Measurements from ENCODE around the gene HOXC9. TPM values are rescaled to one million over a fixed set of nuclear protein-coding genes. Genes with fewer than 3 reads are reported as not detected.

HOXC9 gene
- total RNA-seq, 1 donor from 2014 or later: not detected

GRCh38 chr12:53955036-53955775 is 44.8 kb upstream of the HOXC9 start:
- DNase-seq (no peak), ATAC-seq (ENCODE audit: low read depth) (no peak)
- POLR2A ChIA-PET: no interaction called here
- CTCF ChIA-PET: no interaction called here
- no peak for TF ChIP-seq CTCF (IDR thresholded peaks at IDR 0.05)
- intact Hi-C loops (cut with micrococcal nuclease): no loop called here
- H3K36me3 Mint-ChIP-seq (ENCODE audit: low read depth): no peaks in the 10 kb centered on the region
- no peak overlapping the region for H3K4me3 Mint-ChIP-seq
- H3K27me3 Mint-ChIP-seq: peaks cover 77% of the 10 kb centered on the region
- peaks cover 13% of the 10 kb centered on the region for H3K4me1 Mint-ChIP-seq
- H3K27ac Mint-ChIP-seq: no peak overlapping the region
- H3K9me3 Mint-ChIP-seq: peaks cover 4% of the 10 kb centered on the region

GRCh38 chr12:53955776-53956250 is 44.1 kb upstream of the HOXC9 start:
- POLR2A ChIA-PET: no interaction called here
- H3K27ac Mint-ChIP-seq: no peak overlapping the region
- H3K4me1 Mint-ChIP-seq: peaks cover 13% of the 10 kb centered on the region
- DNase-seq (no peak), ATAC-seq (ENCODE audit: low read depth) (no peak)
- H3K36me3 Mint-ChIP-seq (ENCODE audit: low read depth): no peaks in the 10 kb centered on the region
- intact Hi-C loops (cut with micrococcal nuclease): no loop called here
- peaks cover 78% of the 10 kb centered on the region for H3K27me3 Mint-ChIP-seq
- H3K4me3 Mint-ChIP-seq: no peak overlapping the region
- peaks cover 6% of the 10 kb centered on the region for H3K9me3 Mint-ChIP-seq
- CTCF ChIA-PET: no interaction called here
- TF ChIP-seq CTCF (IDR thresholded peaks at IDR 0.05): no peak

GRCh38 chr12:53956251-53956887 is 43.6 kb upstream of the HOXC9 start:
- intact Hi-C loops (cut with micrococcal nuclease): no loop called here
- POLR2A ChIA-PET: no interaction called here
- no peak for TF ChIP-seq CTCF (IDR thresholded peaks at IDR 0.05)
- H3K9me3 Mint-ChIP-seq: peaks cover 6% of the 10 kb centered on the region
- DNase-seq (no peak), ATAC-seq (ENCODE audit: low read depth) (no peak)
- no peak overlapping the region for H3K27ac Mint-ChIP-seq
- CTCF ChIA-PET: no interaction called here
- no peaks in the 10 kb centered on the region for H3K36me3 Mint-ChIP-seq (ENCODE audit: low read depth)
- no peak overlapping the region for H3K4me3 Mint-ChIP-seq
- H3K4me1 Mint-ChIP-seq: peaks cover 9% of the 10 kb centered on the region
- peaks cover 74% of the 10 kb centered on the region for H3K27me3 Mint-ChIP-seq

- CTCF ChIA-PET: no interaction called here
- no peak for ATAC-seq (ENCODE audit: low read depth)
- TF ChIP-seq CTCF (IDR thresholded peaks at IDR 0.05): no peak
- Mint-ChIP-seq H3K4me1 (peaks cover 9% of the 10 kb centered on the region), H3K27me3 (peaks cover 73% of the 10 kb centered on the region), H3K4me3 (no peak overlapping the region), H3K36me3 (ENCODE audit: low read depth) (no peaks in the 10 kb centered on the region), H3K9me3 (peaks cover 6% of the 10 kb centered on the region), H3K27ac (no peak overlapping the region)
- intact Hi-C loops (cut with micrococcal nuclease): no loop called here
- no peak for DNase-seq
- POLR2A ChIA-PET: no interaction called here
Measured at GRCh38 chr12:53956914-53957536, 42.9 kb upstream of the HOXC9 start.

- POLR2A ChIA-PET: no interaction called here
- peaks cover 9% of the 10 kb centered on the region for H3K4me1 Mint-ChIP-seq
- no peak for TF ChIP-seq CTCF (IDR thresholded peaks at IDR 0.05)
- DNase-seq (no peak), ATAC-seq (ENCODE audit: low read depth) (no peak)
- no peak overlapping the region for H3K4me3 Mint-ChIP-seq
- H3K27me3 Mint-ChIP-seq: peaks cover 71% of the 10 kb centered on the region
- H3K9me3 Mint-ChIP-seq: peaks cover 6% of the 10 kb centered on the region
- no peaks in the 10 kb centered on the region for H3K36me3 Mint-ChIP-seq (ENCODE audit: low read depth)
- intact Hi-C loops (cut with micrococcal nuclease): no loop called here
- CTCF ChIA-PET: no interaction called here
- no peak overlapping the region for H3K27ac Mint-ChIP-seq
Measured at GRCh38 chr12:53958128-53958527, 41.8 kb upstream of the HOXC9 start.

Measured in activated B cell treated with CpG ODN at 0.5 μM for 24 hours (primary cell).